Measurements from ENCODE around the gene ALPK1. TPM values are rescaled to one million over a fixed set of nuclear protein-coding genes. Genes with fewer than 3 reads are reported as not detected.
"Not testable (repeated sequence)": the region's sequence is repeated elsewhere in the genome, so short reads cannot be mapped to it uniquely, and the experiment has no call there.

The ALPK1 gene
- total and polyA plus RNA-seq, 2 donors = 11.8 to 34.0 TPM

GRCh38 chr4:112302320-112303274 is 5.4 kb downstream of the ALPK1 start:
- Histone ChIP-seq H3K27ac (ENCODE audit: low read depth) (no peak overlapping the region), H3K4me1 (ENCODE audit: insufficient read depth) (no peaks in the 10 kb centered on the region), H3K36me3 (ENCODE audit: insufficient read depth) (peaks cover 2% of the 10 kb centered on the region), H3K4me3 (ENCODE audit: low read depth, low read length) (no peak overlapping the region)
- DNase-seq (ENCODE audit: extremely low spot score) = no peak
- WGBS = 76% methylated on average over 5 of the region's 5 CpGs

GRCh38 chr4:112305477-112305876 is 8.3 kb downstream of the ALPK1 start:
- H3K27ac ChIP-seq (ENCODE audit: low read depth); H3K36me3 ChIP-seq (ENCODE audit: insufficient read depth); H3K4me3 ChIP-seq (ENCODE audit: low read depth, low read length); DNase-seq (ENCODE audit: extremely low spot score); H3K4me1 ChIP-seq (ENCODE audit: insufficient read depth): not testable (repeated sequence)
- WGBS = 62% methylated on average over 3 of the region's 3 CpGs

- not testable (repeated sequence) for H3K36me3 ChIP-seq (ENCODE audit: insufficient read depth); H3K27ac ChIP-seq (ENCODE audit: low read depth); H3K4me3 ChIP-seq (ENCODE audit: low read depth, low read length); H3K4me1 ChIP-seq (ENCODE audit: insufficient read depth); DNase-seq (ENCODE audit: extremely low spot score)
- 21% methylated on average over 12 of the region's 12 CpGs for WGBS
Measured at GRCh38 chr4:112309263-112309791, 12.2 kb downstream of the ALPK1 start.

- 75% methylated on average over 5 of the region's 5 CpGs for WGBS
- H3K4me1 ChIP-seq (ENCODE audit: insufficient read depth) = no peaks in the 10 kb centered on the region
- H3K4me3 ChIP-seq (ENCODE audit: low read depth, low read length) = no peak overlapping the region
- H3K36me3 ChIP-seq (ENCODE audit: insufficient read depth) = no peaks in the 10 kb centered on the region
- H3K27ac ChIP-seq (ENCODE audit: low read depth) = no peak overlapping the region
- DNase-seq (ENCODE audit: extremely low spot score) = no peak
Measured at GRCh38 chr4:112311516-112311915, 14.3 kb downstream of the ALPK1 start.

- DNase-seq (ENCODE audit: extremely low spot score) = no peak
- H3K4me1 ChIP-seq (ENCODE audit: insufficient read depth) = no peaks in the 10 kb centered on the region
- no peak overlapping the region for H3K4me3 ChIP-seq (ENCODE audit: low read depth, low read length)
- no peak overlapping the region for H3K27ac ChIP-seq (ENCODE audit: low read depth)
- H3K36me3 ChIP-seq (ENCODE audit: insufficient read depth) = no peaks in the 10 kb centered on the region
- WGBS = 85% methylated on average over 5 of the region's 5 CpGs
Measured at GRCh38 chr4:112312610-112313239, 15.6 kb downstream of the ALPK1 start.

GRCh38 chr4:112315446-112315845 is 18.3 kb downstream of the ALPK1 start:
- no peak for DNase-seq (ENCODE audit: extremely low spot score)
- Histone ChIP-seq H3K4me3 (ENCODE audit: low read depth, low read length) (no peak overlapping the region), H3K4me1 (ENCODE audit: insufficient read depth) (no peaks in the 10 kb centered on the region), H3K36me3 (ENCODE audit: insufficient read depth) (no peaks in the 10 kb centered on the region), H3K27ac (ENCODE audit: low read depth) (no peak overlapping the region)
- 85% methylated on average over 3 of the region's 3 CpGs for WGBS

GRCh38 chr4:112316360-112316759 is 19.2 kb downstream of the ALPK1 start:
- Histone ChIP-seq H3K27ac (ENCODE audit: low read depth) (no peak overlapping the region), H3K4me3 (ENCODE audit: low read depth, low read length) (no peak overlapping the region), H3K36me3 (ENCODE audit: insufficient read depth) (no peaks in the 10 kb centered on the region), H3K4me1 (ENCODE audit: insufficient read depth) (no peaks in the 10 kb centered on the region)
- DNase-seq (ENCODE audit: extremely low spot score) = no peak
- 85% methylated on average over 2 of the region's 2 CpGs for WGBS

- DNase-seq (ENCODE audit: extremely low spot score) = no peak
- Histone ChIP-seq H3K36me3 (ENCODE audit: insufficient read depth) (no peaks in the 10 kb centered on the region), H3K27ac (ENCODE audit: low read depth) (no peak overlapping the region), H3K4me1 (ENCODE audit: insufficient read depth) (no peaks in the 10 kb centered on the region), H3K4me3 (ENCODE audit: low read depth, low read length) (no peak overlapping the region)
- WGBS = 91% methylated on average over 5 of the region's 5 CpGs
Measured at GRCh38 chr4:112318239-112319142, 21.3 kb downstream of the ALPK1 start.

GRCh38 chr4:112321776-112322684 is 24.9 kb downstream of the ALPK1 start:
- no peak overlapping the region for H3K27ac ChIP-seq (ENCODE audit: low read depth)
- 27% methylated on average over 4 of the region's 4 CpGs for WGBS
- no peak for DNase-seq (ENCODE audit: extremely low spot score)
- no peak overlapping the region for H3K4me3 ChIP-seq (ENCODE audit: low read depth, low read length)
- H3K36me3 ChIP-seq (ENCODE audit: insufficient read depth) = no peaks in the 10 kb centered on the region
- no peaks in the 10 kb centered on the region for H3K4me1 ChIP-seq (ENCODE audit: insufficient read depth)

GRCh38 chr4:112322866-112323265 is 25.7 kb downstream of the ALPK1 start:
- H3K4me1 ChIP-seq (ENCODE audit: insufficient read depth) = no peaks in the 10 kb centered on the region
- no peaks in the 10 kb centered on the region for H3K36me3 ChIP-seq (ENCODE audit: insufficient read depth)
- no peak for DNase-seq (ENCODE audit: extremely low spot score)
- no peak overlapping the region for H3K27ac ChIP-seq (ENCODE audit: low read depth)
- WGBS = 97% methylated on average over 3 of the region's 3 CpGs
- H3K4me3 ChIP-seq (ENCODE audit: low read depth, low read length) = no peak overlapping the region

GRCh38 chr4:112325530-112325929 is 28.4 kb downstream of the ALPK1 start:
- H3K4me3 ChIP-seq (ENCODE audit: low read depth, low read length) = no peak overlapping the region
- no peak for DNase-seq (ENCODE audit: extremely low spot score)
- H3K36me3 ChIP-seq (ENCODE audit: insufficient read depth) = no peaks in the 10 kb centered on the region
- H3K27ac ChIP-seq (ENCODE audit: low read depth) = no peak overlapping the region
- 74% methylated on average over 6 of the region's 6 CpGs for WGBS
- H3K4me1 ChIP-seq (ENCODE audit: insufficient read depth) = no peaks in the 10 kb centered on the region

GRCh38 chr4:112327965-112328733 is 31.0 kb downstream of the ALPK1 start:
- no peak overlapping the region for H3K4me3 ChIP-seq (ENCODE audit: low read depth, low read length)
- H3K36me3 ChIP-seq (ENCODE audit: insufficient read depth) = no peaks in the 10 kb centered on the region
- peak; percentile 23 for DNase-seq (ENCODE audit: extremely low spot score)
- no peak overlapping the region for H3K27ac ChIP-seq (ENCODE audit: low read depth)
- no peaks in the 10 kb centered on the region for H3K4me1 ChIP-seq (ENCODE audit: insufficient read depth)
- WGBS = 55% methylated on average over 9 of the region's 9 CpGs

Data from urinary bladder (tissue), 4 donors.